GM23248 (cell line): ENCODE measurements around the gene ALG14.

Experiments used
- EZH2 ChIP-seq: fragments of 200-600 bp; sonication (generic); IDR thresholded peaks from 2 replicates; pipeline ENCODE4 v1.6.1; 2018; ENCODE audit warnings: antibody characterized with exemption, mild to moderate bottlenecking; ENCODE audit not compliant: insufficient read depth, poor library complexity, severe bottlenecking
- EZH2phosphoT487 ChIP-seq: fragments of 200-600 bp; sonication (generic); IDR thresholded peaks from 2 replicates; pipeline ENCODE4 v1.6.1; 2018; ENCODE audit warnings: antibody characterized with exemption, moderate library complexity, mild to moderate bottlenecking, low read depth; ENCODE audit not compliant: insufficient read depth

DNA sequence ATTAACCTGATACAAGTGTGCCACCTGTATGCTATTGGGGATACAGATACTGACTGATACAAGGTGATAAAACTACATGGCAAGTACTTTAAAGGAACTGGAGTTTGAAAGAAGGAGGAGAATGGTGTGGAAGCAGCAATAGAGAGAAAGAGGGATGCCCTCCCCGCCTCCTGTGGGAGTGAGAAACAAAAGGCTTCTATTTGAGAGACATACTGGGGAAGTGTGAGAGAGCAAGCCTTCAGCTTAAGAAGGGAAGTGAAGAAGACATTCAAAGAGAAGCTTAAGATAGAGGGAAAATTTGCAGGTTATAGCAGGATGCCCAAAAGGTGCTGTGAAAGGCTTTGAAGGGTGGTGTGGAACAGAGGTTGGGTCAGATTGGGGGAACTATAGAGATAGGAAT, 7.7 kb upstream of the ALG14 start:
- TF ChIP-seq EZH2, result no peak
- no peak for TF ChIP-seq EZH2phosphoT487
